LNCaP clone FGC (cell line): Measurements from ENCODE around the gene ANXA6.
"Not testable (repeated sequence)": the region's sequence is repeated elsewhere in the genome, so short reads cannot be mapped to it uniquely, and the experiment has no call there.

ENCODE experiments used
- DNase-seq: peaks from one replicate; pipeline ENCODE4 v3.0.0-alpha.2; 2011; ENCODE audit warnings: low read depth
- H3K4me3 ChIP-seq: 2 replicates; pipeline ENCODE4 v1.5.1; 2011; ENCODE audit warnings: mild to moderate bottlenecking, low read depth, low read length, control low read depth
- CTCF ChIP-seq: IDR thresholded peaks from 2 replicates; pipeline ENCODE4 v1.5.1; 2012; ENCODE audit warnings: mild to moderate bottlenecking; ENCODE audit not compliant: control insufficient read depth, insufficient read depth; ENCODE audit errors: extremely low read depth

The ANXA6 gene

GRCh38 chr5:151181818-151182523 is 24.4 kb upstream of the ANXA6 start:
- TF ChIP-seq CTCF = no peak
- no peak overlapping the region for H3K4me3 ChIP-seq
- no peak for DNase-seq

- TF ChIP-seq CTCF = no peak
- H3K4me3 ChIP-seq = no peak overlapping the region
- no peak for DNase-seq
Measured at GRCh38 chr5:151180291-151180690, 22.7 kb upstream of the ANXA6 start.

- TF ChIP-seq CTCF = no peak
- H3K4me3 ChIP-seq = no peak overlapping the region
- DNase-seq = no peak
Measured at GRCh38 chr5:151179489-151179840, 21.9 kb upstream of the ANXA6 start.

GRCh38 chr5:151178777-151179488 is 21.4 kb upstream of the ANXA6 start:
- TF ChIP-seq CTCF = no peak
- no peak for DNase-seq
- H3K4me3 ChIP-seq = no peak overlapping the region

DNA sequence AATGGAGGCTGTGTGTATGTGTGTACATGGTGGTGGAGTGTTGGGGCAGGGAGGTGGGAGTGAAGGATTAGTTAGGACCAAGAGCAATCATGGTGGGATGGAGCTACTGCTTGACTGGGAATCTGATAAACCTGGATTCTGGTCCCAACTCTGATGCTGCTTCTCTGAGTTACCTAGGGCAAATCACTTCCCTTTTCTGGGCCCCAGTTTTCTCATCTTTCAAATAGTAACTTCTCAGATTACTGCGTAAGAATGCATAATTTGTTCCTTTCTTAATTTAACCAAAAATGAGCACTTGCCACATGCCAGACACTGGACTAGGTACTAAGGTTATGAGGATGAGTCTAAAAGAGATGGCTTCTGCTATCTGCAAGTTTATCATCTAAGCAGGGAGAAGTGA is 20.8 kb upstream of the ANXA6 start:
- DNase-seq = no peak
- no peak overlapping the region for H3K4me3 ChIP-seq
- TF ChIP-seq CTCF = no peak

DNA sequence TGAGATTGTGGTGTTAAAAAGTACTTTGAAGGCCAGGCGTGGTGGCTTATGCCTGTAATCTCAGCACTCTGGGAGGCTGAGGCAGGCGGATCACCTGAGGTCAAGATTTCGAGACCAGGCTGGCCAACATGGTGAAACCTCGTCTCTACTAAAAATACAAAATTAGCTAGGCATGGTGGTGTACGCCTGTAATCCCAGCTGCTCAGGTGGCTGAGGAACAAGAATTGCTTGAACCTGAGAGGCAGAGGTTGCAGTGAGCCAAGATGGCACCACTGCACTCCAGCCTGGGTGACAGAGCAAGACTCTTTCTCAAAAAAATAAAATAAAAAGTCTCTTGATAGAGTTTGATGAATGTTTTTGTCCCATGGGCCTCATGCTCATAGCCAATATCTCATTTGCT is 18.7 kb upstream of the ANXA6 start:
- not testable (repeated sequence) for H3K4me3 ChIP-seq, DNase-seq

GRCh38 chr5:151174612-151175101 is 17.1 kb upstream of the ANXA6 start:
- no peak for DNase-seq
- no peak for TF ChIP-seq CTCF
- no peak overlapping the region for H3K4me3 ChIP-seq
